ENCODE measurements around the gene PLD3. TPM values are rescaled to one million over a fixed set of nuclear protein-coding genes. Genes with fewer than 3 reads are reported as not detected.

The PLD3 gene
- total RNA-seq, 1 experiment from 2014 or later: 310 TPM

- H3K4me1 ChIP-seq (ENCODE audit: insufficient read depth, low read length, poor library complexity, severe bottlenecking): no peaks in the 10 kb centered on the region
- H3K27ac ChIP-seq (ENCODE audit: low read depth, low read length, poor library complexity, severe bottlenecking): no peak overlapping the region
- no peaks in the 10 kb centered on the region for H3K36me3 ChIP-seq (ENCODE audit: insufficient read depth, low read length, poor library complexity, severe bottlenecking)
- ChIA-PET POLR2A (ENCODE audit: low non-redundant PET) (no interaction called here), CTCF (no interaction called here)
- BruUV-seq (replicated peaks): no TSS peak
- H3K4me3 ChIP-seq (ENCODE audit: low read depth, low read length, poor library complexity, severe bottlenecking): no peak overlapping the region
- no peaks in the 10 kb centered on the region for H3K9me3 ChIP-seq (ENCODE audit: low read depth, low read length, poor library complexity, severe bottlenecking)
- intact Hi-C loops (cut with micrococcal nuclease; ENCODE audit: unreplicated experiment): no loop called here
- H3K27me3 ChIP-seq (replicated peaks; ENCODE audit: insufficient read depth, low read depth, low read length, poor library complexity): no peaks in the 10 kb centered on the region
- no peak for DNase-seq (ENCODE audit: low spot score)
- no peak for TF ChIP-seq EZH2 (IDR thresholded peaks at IDR 0.05; ENCODE audit: borderline replicate concordance, low read depth, low read length, poor library complexity, severe bottlenecking)
- TF ChIP-seq, protein P1, sequence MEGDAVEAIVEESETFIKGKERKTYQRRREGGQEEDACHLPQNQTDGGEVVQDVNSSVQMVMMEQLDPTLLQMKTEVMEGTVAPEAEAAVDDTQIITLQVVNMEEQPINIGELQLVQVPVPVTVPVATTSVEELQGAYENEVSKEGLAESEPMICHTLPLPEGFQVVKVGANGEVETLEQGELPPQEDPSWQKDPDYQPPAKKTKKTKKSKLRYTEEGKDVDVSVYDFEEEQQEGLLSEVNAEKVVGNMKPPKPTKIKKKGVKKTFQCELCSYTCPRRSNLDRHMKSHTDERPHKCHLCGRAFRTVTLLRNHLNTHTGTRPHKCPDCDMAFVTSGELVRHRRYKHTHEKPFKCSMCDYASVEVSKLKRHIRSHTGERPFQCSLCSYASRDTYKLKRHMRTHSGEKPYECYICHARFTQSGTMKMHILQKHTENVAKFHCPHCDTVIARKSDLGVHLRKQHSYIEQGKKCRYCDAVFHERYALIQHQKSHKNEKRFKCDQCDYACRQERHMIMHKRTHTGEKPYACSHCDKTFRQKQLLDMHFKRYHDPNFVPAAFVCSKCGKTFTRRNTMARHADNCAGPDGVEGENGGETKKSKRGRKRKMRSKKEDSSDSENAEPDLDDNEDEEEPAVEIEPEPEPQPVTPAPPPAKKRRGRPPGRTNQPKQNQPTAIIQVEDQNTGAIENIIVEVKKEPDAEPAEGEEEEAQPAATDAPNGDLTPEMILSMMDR (conservative IDR thresholded peaks at IDR 0.05; ENCODE audit: low read depth, low read length): no peak
These were observed 9.1 kb downstream of the PLD3 start for GRCh38 chr19:40357640-40358039.

GRCh38 chr19:40358773-40359172 is 10.3 kb downstream of the PLD3 start:
- Histone ChIP-seq H3K27me3 (replicated peaks; ENCODE audit: insufficient read depth, low read depth, low read length, poor library complexity) (no peaks in the 10 kb centered on the region), H3K36me3 (ENCODE audit: insufficient read depth, low read length, poor library complexity, severe bottlenecking) (no peaks in the 10 kb centered on the region), H3K9me3 (ENCODE audit: low read depth, low read length, poor library complexity, severe bottlenecking) (no peaks in the 10 kb centered on the region), H3K4me3 (ENCODE audit: low read depth, low read length, poor library complexity, severe bottlenecking) (no peak overlapping the region), H3K4me1 (ENCODE audit: insufficient read depth, low read length, poor library complexity, severe bottlenecking) (no peaks in the 10 kb centered on the region), H3K27ac (ENCODE audit: low read depth, low read length, poor library complexity, severe bottlenecking) (no peak overlapping the region)
- DNase-seq (ENCODE audit: low spot score): no peak
- ChIA-PET CTCF (no interaction called here), POLR2A (ENCODE audit: low non-redundant PET) (no interaction called here)
- no peak for TF ChIP-seq EZH2 (IDR thresholded peaks at IDR 0.05; ENCODE audit: borderline replicate concordance, low read depth, low read length, poor library complexity, severe bottlenecking)
- TF ChIP-seq, protein P1 (conservative IDR thresholded peaks at IDR 0.05; ENCODE audit: low read depth, low read length): no peak
- intact Hi-C loops (cut with micrococcal nuclease; ENCODE audit: unreplicated experiment): no loop called here
- BruUV-seq (replicated peaks): no TSS peak

DNA sequence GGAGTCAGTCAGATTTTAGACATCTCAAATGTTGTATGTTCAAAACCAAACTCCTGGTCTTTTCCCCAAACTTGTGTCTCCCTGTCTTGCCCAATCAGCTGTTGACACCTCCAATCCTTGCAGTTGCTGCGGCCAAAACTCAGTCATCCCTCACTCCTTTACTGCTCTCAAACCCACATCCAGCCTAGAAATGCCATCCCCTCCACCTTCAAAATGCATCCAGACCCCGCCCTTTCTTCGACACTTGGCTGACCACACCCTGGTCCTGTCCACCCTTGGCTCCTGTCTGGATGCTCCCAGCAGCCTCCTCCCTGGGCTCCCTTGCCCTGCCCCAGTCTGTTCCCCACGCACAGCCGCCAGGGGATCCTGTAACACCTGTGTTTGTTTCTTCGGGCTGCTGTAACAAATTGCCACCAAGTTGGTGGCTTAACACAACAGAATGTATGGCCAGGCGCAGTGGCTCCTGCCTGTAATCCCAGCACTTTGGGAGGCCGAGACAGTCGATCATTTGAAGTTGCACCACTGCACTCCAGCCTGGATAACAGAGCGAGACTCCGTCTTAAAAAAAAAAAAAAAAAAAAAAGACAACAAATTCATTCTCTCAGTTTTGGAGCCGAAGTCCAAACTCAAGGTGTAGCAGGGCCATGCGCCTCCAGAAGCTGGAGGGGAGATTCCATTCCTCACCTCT is 11.7 kb downstream of the PLD3 start:
- no peak for TF ChIP-seq EZH2 (IDR thresholded peaks at IDR 0.05; ENCODE audit: borderline replicate concordance, low read depth, low read length, poor library complexity, severe bottlenecking)
- TF ChIP-seq, protein P1 (conservative IDR thresholded peaks at IDR 0.05; ENCODE audit: low read depth, low read length): no peak
- BruUV-seq (replicated peaks): no TSS peak
- Histone ChIP-seq H3K36me3 (ENCODE audit: insufficient read depth, low read length, poor library complexity, severe bottlenecking) (no peaks in the 10 kb centered on the region), H3K4me3 (ENCODE audit: low read depth, low read length, poor library complexity, severe bottlenecking) (no peak overlapping the region), H3K4me1 (ENCODE audit: insufficient read depth, low read length, poor library complexity, severe bottlenecking) (no peaks in the 10 kb centered on the region), H3K27ac (ENCODE audit: low read depth, low read length, poor library complexity, severe bottlenecking) (no peak overlapping the region), H3K9me3 (ENCODE audit: low read depth, low read length, poor library complexity, severe bottlenecking) (no peaks in the 10 kb centered on the region), H3K27me3 (replicated peaks; ENCODE audit: insufficient read depth, low read depth, low read length, poor library complexity) (no peaks in the 10 kb centered on the region)
- intact Hi-C loops (cut with micrococcal nuclease; ENCODE audit: unreplicated experiment): no loop called here
- ChIA-PET CTCF (no interaction called here), POLR2A (ENCODE audit: low non-redundant PET) (no interaction called here)
- DNase-seq (ENCODE audit: low spot score): no peak
